OCI-LY1 (cell line): ENCODE data around the gene TPCN1.
A peak's percentile ranks its signal among the peaks of the same experiment; 100 is the strongest.

ENCODE experiments used
- H2AFZ ChIP-seq: fragments of 200-600 bp; sonication (generic), shearing (Covaris generic); 2 replicates; pipeline ENCODE4 v1.6.0; 2014; ENCODE audit warnings: antibody characterized with exemption, mild to moderate bottlenecking, low read length
- H3F3A ChIP-seq: fragments of 200-600 bp; sonication (generic), shearing (Covaris generic); 2 replicates; pipeline ENCODE4 v1.6.0; 2014; ENCODE audit warnings: mild to moderate bottlenecking, antibody characterized with exemption, low read length, moderate library complexity; ENCODE audit not compliant: insufficient read depth
- H3K27ac ChIP-seq: fragments of 200-600 bp; sonication (generic); 2 replicates; pipeline ENCODE4 v1.5.1; 2014; ENCODE audit warnings: low read length, mixed run types, mild to moderate bottlenecking, low read depth; ENCODE audit not compliant: poor library complexity, severe bottlenecking
- H3K27me3 ChIP-seq: fragments of 200-600 bp; sonication (generic); 2 replicates; pipeline ENCODE4 v1.6.0; 2014; ENCODE audit warnings: antibody characterized with exemption, mild to moderate bottlenecking, low read length, moderate library complexity; ENCODE audit not compliant: insufficient read depth
- H3K36me3 ChIP-seq: fragments of 200-600 bp; sonication (generic); 2 replicates; pipeline ENCODE4 v1.6.1; 2014; ENCODE audit warnings: mild to moderate bottlenecking, antibody characterized with exemption, low read length, moderate library complexity, mixed read lengths; ENCODE audit not compliant: insufficient read depth
- H3K4me1 ChIP-seq: fragments of 200-600 bp; sonication (generic); 2 replicates; pipeline ENCODE4 v1.5.1; 2014; ENCODE audit warnings: mild to moderate bottlenecking, low read length, moderate library complexity; ENCODE audit not compliant: insufficient read depth, severe bottlenecking
- H3K4me2 ChIP-seq: fragments of 200-600 bp; sonication (generic), shearing (Covaris generic); 2 replicates; pipeline ENCODE4 v1.6.1; 2014; ENCODE audit warnings: low read length
- H3K4me3 ChIP-seq: fragments of 200-600 bp; sonication (generic); 2 replicates; pipeline ENCODE4 v1.5.1; 2014; ENCODE audit warnings: low read length, low read depth, mild to moderate bottlenecking, mixed read lengths; ENCODE audit not compliant: poor library complexity, severe bottlenecking
- H3K79me2 ChIP-seq: fragments of 200-600 bp; shearing (Covaris generic); 2 replicates; pipeline ENCODE4 v1.6.1; 2016; ENCODE audit warnings: mixed run types, low read length, mixed read lengths; ENCODE audit not compliant: insufficient read depth
- H3K9ac ChIP-seq: fragments of 200-600 bp; sonication (generic), shearing (Covaris generic); 2 replicates; pipeline ENCODE4 v1.6.1; 2014; ENCODE audit warnings: mild to moderate bottlenecking, low read length, mixed read lengths
- H3K9me2 ChIP-seq: fragments of 200-600 bp; sonication (generic), shearing (Covaris generic); 2 replicates; pipeline ENCODE4 v1.6.1; 2014; ENCODE audit warnings: low read depth, mild to moderate bottlenecking, low read length, mixed read lengths
- H3K9me3 ChIP-seq: fragments of 200-600 bp; shearing (Covaris generic); 2 replicates; pipeline ENCODE4 v1.6.1; 2014; ENCODE audit warnings: low read length, mixed read lengths
- H4K20me1 ChIP-seq: fragments of 200-600 bp; sonication (generic), shearing (Covaris generic); 2 replicates; pipeline ENCODE4 v1.6.0; 2016; ENCODE audit warnings: mild to moderate bottlenecking, low read length; ENCODE audit not compliant: insufficient read depth
- EZH2 ChIP-seq: fragments of 200-600 bp; sonication (generic), shearing (Covaris generic); IDR thresholded peaks from 2 replicates; pipeline ENCODE4 v1.8.0; 2017; ENCODE audit warnings: borderline replicate concordance, mixed run types, mild to moderate bottlenecking, antibody characterized with exemption, low read length, moderate library complexity, mixed read lengths
- TF ChIP-seq, protein P1 (sequence below): fragments of 200-600 bp; sonication (generic), shearing (Covaris generic); IDR thresholded peaks from 2 replicates; pipeline ENCODE4 v1.5.1; 2017; ENCODE audit warnings: mild to moderate bottlenecking, antibody characterized with exemption, low read length, moderate library complexity, mixed read lengths

The TPCN1 gene

GRCh38 chr12:113184098-113184899 is 37.0 kb upstream of the TPCN1 start:
- Histone ChIP-seq H3K4me1 (peaks cover 46% of the 10 kb centered on the region), H3K9me3 (no peaks in the 10 kb centered on the region), H3K4me3 (peak overlapping the region; percentile 88), H4K20me1 (no peaks in the 10 kb centered on the region), H3K27me3 (no peaks in the 10 kb centered on the region), H3K27ac (peak overlapping the region; percentile 76), H3K79me2 (peaks cover 44% of the 10 kb centered on the region), H3F3A (no peaks in the 10 kb centered on the region), H2AFZ (no peak overlapping the region), H3K36me3 (peaks cover 60% of the 10 kb centered on the region), H3K9me2 (no peaks in the 10 kb centered on the region), H3K9ac (peak overlapping the region; percentile 82), H3K4me2 (peak overlapping the region; percentile 74)
- TF ChIP-seq, protein P1, sequence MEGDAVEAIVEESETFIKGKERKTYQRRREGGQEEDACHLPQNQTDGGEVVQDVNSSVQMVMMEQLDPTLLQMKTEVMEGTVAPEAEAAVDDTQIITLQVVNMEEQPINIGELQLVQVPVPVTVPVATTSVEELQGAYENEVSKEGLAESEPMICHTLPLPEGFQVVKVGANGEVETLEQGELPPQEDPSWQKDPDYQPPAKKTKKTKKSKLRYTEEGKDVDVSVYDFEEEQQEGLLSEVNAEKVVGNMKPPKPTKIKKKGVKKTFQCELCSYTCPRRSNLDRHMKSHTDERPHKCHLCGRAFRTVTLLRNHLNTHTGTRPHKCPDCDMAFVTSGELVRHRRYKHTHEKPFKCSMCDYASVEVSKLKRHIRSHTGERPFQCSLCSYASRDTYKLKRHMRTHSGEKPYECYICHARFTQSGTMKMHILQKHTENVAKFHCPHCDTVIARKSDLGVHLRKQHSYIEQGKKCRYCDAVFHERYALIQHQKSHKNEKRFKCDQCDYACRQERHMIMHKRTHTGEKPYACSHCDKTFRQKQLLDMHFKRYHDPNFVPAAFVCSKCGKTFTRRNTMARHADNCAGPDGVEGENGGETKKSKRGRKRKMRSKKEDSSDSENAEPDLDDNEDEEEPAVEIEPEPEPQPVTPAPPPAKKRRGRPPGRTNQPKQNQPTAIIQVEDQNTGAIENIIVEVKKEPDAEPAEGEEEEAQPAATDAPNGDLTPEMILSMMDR = no peak
- no peak for TF ChIP-seq EZH2

DNA sequence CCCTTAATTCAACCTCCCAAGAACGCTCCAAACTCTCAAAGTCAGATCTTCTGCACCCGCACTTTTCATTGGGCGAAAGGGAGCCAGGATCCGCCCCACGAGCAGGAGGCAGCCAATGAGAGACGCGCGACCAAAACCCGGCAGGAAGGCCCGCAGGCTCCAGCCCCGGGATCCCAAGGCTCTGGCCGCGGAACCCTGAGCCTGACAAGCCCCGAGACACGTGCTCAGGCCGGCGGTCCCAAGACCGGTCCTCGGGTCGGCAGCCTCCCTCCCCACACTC is 36.4 kb upstream of the TPCN1 start:
- Histone ChIP-seq H3K79me2 (peaks cover 44% of the 10 kb centered on the region), H3K36me3 (peaks cover 57% of the 10 kb centered on the region), H3K4me2 (peak overlapping the region; percentile 74), H3K9me3 (no peaks in the 10 kb centered on the region), H3K4me3 (peak overlapping the region; percentile 88), H3K27ac (peak overlapping the region; percentile 76), H4K20me1 (no peaks in the 10 kb centered on the region), H3K9ac (peak overlapping the region; percentile 82), H3K9me2 (no peaks in the 10 kb centered on the region), H2AFZ (no peak overlapping the region), H3K4me1 (peaks cover 46% of the 10 kb centered on the region), H3K27me3 (no peaks in the 10 kb centered on the region), H3F3A (no peaks in the 10 kb centered on the region)
- TF ChIP-seq, protein P1 = no peak
- TF ChIP-seq EZH2 = no peak

DNA sequence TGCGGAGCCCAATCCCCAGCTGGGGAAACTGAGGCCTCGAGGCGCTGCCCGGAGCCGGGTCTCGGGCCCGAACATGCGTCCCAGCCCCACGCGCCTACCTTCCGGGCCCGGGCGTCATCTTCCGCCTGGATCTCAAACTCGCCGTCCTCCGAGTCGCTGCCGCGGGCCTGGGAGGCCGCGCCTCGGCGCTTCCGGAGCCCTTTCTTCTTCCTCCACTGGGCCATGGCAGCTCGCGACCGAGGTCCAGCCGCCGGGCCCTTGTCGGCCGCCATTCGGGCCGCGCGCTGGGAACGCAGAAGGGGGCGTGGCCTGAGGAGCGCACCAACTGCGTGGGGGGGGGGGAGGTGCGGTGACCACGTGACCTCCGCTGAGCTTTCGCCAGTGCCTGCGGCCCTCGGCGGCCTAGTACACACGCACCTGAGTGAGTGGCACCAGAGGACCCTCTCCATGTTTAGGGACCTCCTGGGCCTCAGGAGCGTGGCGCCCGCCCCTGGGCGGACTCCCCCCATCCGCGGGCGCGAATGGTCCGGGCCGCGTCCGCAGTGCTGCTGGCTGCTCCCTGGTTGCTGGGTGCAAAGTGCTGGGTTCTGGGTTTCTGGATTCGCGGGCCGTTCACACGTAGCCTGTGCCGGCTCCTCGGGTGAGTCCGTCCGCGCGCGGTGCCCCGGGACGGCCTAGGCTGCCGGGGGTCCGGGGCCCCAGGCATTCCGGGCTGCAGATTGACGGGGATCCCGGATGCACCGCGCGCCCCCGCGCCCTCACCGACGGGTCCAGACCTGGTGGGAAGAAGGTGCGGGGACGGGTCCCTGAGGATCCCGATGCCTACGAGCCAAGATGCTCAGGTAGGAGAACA is 35.9 kb upstream of the TPCN1 start, which contains the start of the genes DDX54 and RITA1:
Gene DDX54 (minus strand): TSS at position 299 of the 853 bp plus-strand sequence. CDS start 27 bp downstream, at position 272.
Gene RITA1 (plus strand): TSS at position 542 of the 853 bp plus-strand sequence. CDS start 1,026 bp downstream, outside the sequence.
- peaks cover 44% of the 10 kb centered on the region for H3K79me2 ChIP-seq
- H3K9ac ChIP-seq = peak within 1 kb of the TSS; percentile 82
- no peaks in the 10 kb centered on the region for H3F3A ChIP-seq
- H3K9me2 ChIP-seq = no peaks in the 10 kb centered on the region
- H3K27me3 ChIP-seq = no peaks in the 10 kb centered on the region
- H3K9me3 ChIP-seq = no peaks in the 10 kb centered on the region
- H3K4me2 ChIP-seq = peak within 1 kb of the TSS; percentile 74
- no peak within 1 kb of the TSS for H2AFZ ChIP-seq
- H3K4me3 ChIP-seq = peak within 1 kb of the TSS; percentile 88
- peaks cover 46% of the 10 kb centered on the region for H3K4me1 ChIP-seq
- TF ChIP-seq, protein P1 = no peak
- peak within 1 kb of the TSS; percentile 76 for H3K27ac ChIP-seq
- no peaks in the 10 kb centered on the region for H4K20me1 ChIP-seq
- H3K36me3 ChIP-seq = peaks cover 56% of the 10 kb centered on the region
